Cardiac muscle cell (in vitro differentiated cells and primary cell): ENCODE data around the gene LAMB4. TPM values are rescaled to one million over a fixed set of nuclear protein-coding genes. Genes with fewer than 3 reads are reported as not detected.

ENCODE experiments used
- DNase-seq, 2 donors: peaks; one replicate each; pipeline versions ENCODE4 v3.0.0 to v3.0.0-alpha.2; 2010 to 2017; ENCODE audit warnings: low read depth in 1 of 2, low spot score in 1 of 2
- H3K27ac ChIP-seq: fragments of 200-600 bp; sonication (generic); 2 replicates; pipeline ENCODE4 v1.5.1; 2016
- H3K27me3 ChIP-seq: fragments of 200-600 bp; sonication (generic); 2 replicates; pipeline ENCODE4 v1.6.0; 2016; ENCODE audit warnings: control low read depth
- H3K36me3 ChIP-seq: fragments of 200-600 bp; sonication (generic); 2 replicates; pipeline ENCODE4 v1.5.1; 2016; ENCODE audit warnings: control low read depth
- H3K4me1 ChIP-seq: fragments of 200-600 bp; sonication (generic); 2 replicates; pipeline ENCODE4 v1.8.1; 2017; ENCODE audit warnings: low read depth, mild to moderate bottlenecking, mixed run types
- H3K4me3 ChIP-seq: fragments of 200-600 bp; sonication (generic); 2 replicates; pipeline ENCODE4 v1.5.1; 2016; ENCODE audit warnings: mild to moderate bottlenecking
- H3K9me3 ChIP-seq: fragments of 200-600 bp; sonication (generic); 2 replicates; pipeline ENCODE4 v1.5.1; 2017; ENCODE audit warnings: low read depth, mild to moderate bottlenecking, control low read depth
- polyA plus RNA-seq: library from polyadenylated mRNA; unstranded; fragments of >200 nt; fragmentation: Nextera tagmentation; extraction: Ambion mirVana; gene quantifications from 2 replicates; pipeline ENCODE4 v1.2.1, GENCODE V29; 2016
- total RNA-seq: library from RNA; depleted of rRNA; stranded (reverse); fragments of >200 nt; gene quantifications from 2 replicates; pipeline ENCODE4 v1.2.3, GENCODE V29; 2016
- TF ChIP-seq, protein P1 (sequence below): IDR thresholded peaks from 2 replicates; pipeline ENCODE4 v1.5.1; 2012; ENCODE audit warnings: low read depth, mild to moderate bottlenecking, low read length

LAMB4 gene
- total and polyA plus RNA-seq, 2 experiments from 2014 or later = not detected

DNA sequence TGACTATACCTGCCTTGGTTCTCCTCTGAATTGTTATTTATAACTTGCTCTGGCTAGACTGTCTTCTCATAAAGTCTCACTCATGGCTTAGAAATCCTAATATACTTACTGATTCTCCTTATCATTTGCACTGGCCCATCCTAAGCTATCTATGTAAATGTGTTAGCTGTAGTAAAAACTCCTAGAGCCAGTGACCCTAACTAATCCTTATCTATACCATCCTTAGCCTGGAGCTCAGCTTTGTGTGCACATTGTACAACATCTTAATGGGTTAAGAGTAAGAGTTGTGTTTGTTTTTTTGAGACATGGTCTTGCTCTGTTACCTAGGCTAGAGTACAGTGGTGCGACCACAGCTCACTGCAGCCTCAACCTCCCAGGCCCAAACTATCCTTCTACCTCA is 40.8 kb downstream of the LAMB4 start:
- no peak for DNase-seq
- H3K9me3 ChIP-seq = no peaks in the 10 kb centered on the region
- TF ChIP-seq, protein P1, sequence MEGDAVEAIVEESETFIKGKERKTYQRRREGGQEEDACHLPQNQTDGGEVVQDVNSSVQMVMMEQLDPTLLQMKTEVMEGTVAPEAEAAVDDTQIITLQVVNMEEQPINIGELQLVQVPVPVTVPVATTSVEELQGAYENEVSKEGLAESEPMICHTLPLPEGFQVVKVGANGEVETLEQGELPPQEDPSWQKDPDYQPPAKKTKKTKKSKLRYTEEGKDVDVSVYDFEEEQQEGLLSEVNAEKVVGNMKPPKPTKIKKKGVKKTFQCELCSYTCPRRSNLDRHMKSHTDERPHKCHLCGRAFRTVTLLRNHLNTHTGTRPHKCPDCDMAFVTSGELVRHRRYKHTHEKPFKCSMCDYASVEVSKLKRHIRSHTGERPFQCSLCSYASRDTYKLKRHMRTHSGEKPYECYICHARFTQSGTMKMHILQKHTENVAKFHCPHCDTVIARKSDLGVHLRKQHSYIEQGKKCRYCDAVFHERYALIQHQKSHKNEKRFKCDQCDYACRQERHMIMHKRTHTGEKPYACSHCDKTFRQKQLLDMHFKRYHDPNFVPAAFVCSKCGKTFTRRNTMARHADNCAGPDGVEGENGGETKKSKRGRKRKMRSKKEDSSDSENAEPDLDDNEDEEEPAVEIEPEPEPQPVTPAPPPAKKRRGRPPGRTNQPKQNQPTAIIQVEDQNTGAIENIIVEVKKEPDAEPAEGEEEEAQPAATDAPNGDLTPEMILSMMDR = no peak
- no peaks in the 10 kb centered on the region for H3K4me1 ChIP-seq
- H3K27me3 ChIP-seq = no peaks in the 10 kb centered on the region
- no peaks in the 10 kb centered on the region for H3K36me3 ChIP-seq
- no peak overlapping the region for H3K27ac ChIP-seq
- H3K4me3 ChIP-seq = no peak overlapping the region

DNA sequence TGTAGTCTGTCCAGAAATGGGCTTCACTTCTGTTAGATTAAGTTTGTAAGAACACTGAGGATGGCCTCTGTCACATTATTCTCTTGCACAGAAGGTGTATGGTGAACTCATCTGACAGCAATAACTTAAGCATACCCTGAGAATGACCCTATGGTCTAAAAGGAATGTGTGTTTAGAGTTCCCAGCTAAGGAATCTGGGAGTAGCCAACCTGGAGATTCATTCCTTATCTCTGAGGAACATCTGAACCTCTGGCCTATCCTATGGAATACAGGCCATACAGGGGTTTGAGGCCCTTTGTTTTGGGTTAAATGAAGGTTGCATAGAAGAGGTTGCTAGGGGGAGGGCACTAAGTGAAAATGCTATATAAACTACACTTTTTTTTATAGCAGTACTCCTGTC is 41.4 kb downstream of the LAMB4 start:
- Histone ChIP-seq H3K4me1 (no peaks in the 10 kb centered on the region), H3K27me3 (no peaks in the 10 kb centered on the region), H3K4me3 (no peak overlapping the region), H3K9me3 (no peaks in the 10 kb centered on the region), H3K27ac (no peak overlapping the region), H3K36me3 (no peaks in the 10 kb centered on the region)
- TF ChIP-seq, protein P1 = no peak
- DNase-seq = no peak

DNA sequence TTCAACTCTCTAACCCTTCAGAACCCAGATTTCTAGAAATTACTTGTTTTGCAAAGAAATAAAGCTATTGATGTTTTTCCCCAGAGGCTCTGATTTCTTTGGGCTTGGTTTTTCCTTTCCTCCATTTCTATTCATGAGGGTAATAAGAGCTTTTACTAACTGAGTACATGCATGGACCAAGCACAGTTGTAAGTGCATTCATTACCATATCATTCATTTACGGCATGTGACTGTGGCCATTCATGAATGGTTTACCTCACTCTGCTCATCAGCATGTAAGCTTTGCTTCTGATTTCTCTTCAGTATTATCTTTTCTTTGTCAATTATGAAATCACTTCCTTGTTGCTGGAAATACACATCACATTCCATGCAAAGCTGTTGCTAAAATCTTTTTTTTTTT is 42.4 kb downstream of the LAMB4 start:
- Histone ChIP-seq H3K4me3 (no peak overlapping the region), H3K27ac (no peak overlapping the region), H3K36me3 (no peaks in the 10 kb centered on the region), H3K9me3 (no peaks in the 10 kb centered on the region), H3K27me3 (no peaks in the 10 kb centered on the region), H3K4me1 (no peaks in the 10 kb centered on the region)
- DNase-seq = peak in 1 of 2 donors; percentile 48
- TF ChIP-seq, protein P1 = no peak

DNA sequence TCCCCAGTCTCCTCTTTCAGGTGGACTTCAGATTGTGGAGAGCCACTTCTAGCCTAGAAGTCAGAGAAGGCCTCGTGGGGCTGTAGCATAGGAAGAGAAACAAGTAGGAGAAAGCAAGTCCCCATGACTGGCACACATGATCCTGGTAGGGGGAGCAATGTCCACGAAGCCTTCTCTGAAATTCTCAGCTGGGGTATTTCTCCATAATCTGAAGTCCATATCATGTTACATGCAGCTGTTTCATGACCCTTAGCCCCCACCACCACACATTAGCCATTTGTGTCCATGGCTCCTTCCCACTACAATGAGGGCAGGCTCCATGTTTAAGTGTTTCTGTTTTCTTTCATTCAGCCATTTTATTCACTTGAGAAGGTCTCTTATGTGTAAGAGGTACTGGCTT is 43.2 kb downstream of the LAMB4 start:
- no peaks in the 10 kb centered on the region for H3K9me3 ChIP-seq
- no peak for DNase-seq
- no peaks in the 10 kb centered on the region for H3K4me1 ChIP-seq
- H3K27me3 ChIP-seq = no peaks in the 10 kb centered on the region
- H3K4me3 ChIP-seq = no peak overlapping the region
- TF ChIP-seq, protein P1 = no peak
- H3K27ac ChIP-seq = no peak overlapping the region
- no peaks in the 10 kb centered on the region for H3K36me3 ChIP-seq

DNA sequence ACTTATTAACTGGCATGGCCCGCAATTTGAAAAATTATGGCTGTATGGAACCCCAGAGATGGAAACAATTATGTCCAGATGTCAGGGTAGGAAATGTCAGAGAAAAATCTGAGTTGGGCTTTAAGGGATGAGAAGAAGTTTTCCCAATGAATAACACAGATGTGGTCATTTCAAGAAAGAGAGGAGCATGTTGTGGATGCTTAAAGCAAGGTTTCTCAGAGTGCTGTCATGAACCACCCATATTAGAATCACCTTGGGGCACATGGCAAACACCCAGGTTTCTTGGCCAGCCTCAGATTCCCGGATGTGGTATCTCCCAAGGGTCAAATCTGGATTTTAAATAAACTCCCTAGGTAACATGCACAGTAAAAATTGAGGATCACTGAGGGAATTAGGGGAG is 43.6 kb downstream of the LAMB4 start:
- Histone ChIP-seq H3K9me3 (no peaks in the 10 kb centered on the region), H3K27ac (no peak overlapping the region), H3K4me1 (no peaks in the 10 kb centered on the region), H3K4me3 (no peak overlapping the region), H3K36me3 (no peaks in the 10 kb centered on the region), H3K27me3 (no peaks in the 10 kb centered on the region)
- TF ChIP-seq, protein P1 = no peak
- no peak for DNase-seq

DNA sequence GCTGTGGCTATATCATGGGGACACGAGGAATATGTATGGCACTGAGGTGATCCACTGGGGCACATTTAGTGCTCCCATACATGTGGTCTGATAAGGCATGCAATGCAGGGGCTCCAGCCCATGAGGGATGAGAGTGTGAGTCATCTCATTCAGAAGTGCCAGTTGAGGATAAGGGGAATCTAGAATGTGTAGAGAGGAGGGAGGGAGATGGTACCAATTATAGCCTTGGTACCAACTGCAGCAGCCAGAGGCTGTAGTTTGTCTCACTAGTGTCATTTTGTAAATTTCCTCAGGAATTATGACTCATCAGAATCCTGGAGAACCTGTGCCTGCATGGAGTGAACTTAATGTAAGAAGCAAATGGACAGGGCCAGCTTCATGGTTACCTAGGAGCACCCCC is 46.2 kb downstream of the LAMB4 start:
- H3K27me3 ChIP-seq = no peaks in the 10 kb centered on the region
- H3K36me3 ChIP-seq = no peaks in the 10 kb centered on the region
- no peaks in the 10 kb centered on the region for H3K9me3 ChIP-seq
- no peaks in the 10 kb centered on the region for H3K4me1 ChIP-seq
- H3K4me3 ChIP-seq = no peak overlapping the region
- peak in 1 of 2 donors; percentile 38 for DNase-seq
- TF ChIP-seq, protein P1 = no peak
- no peak overlapping the region for H3K27ac ChIP-seq
